A549 (cell line): ENCODE data around the gene CCND2.

Experiments
- BHLHE40 ChIP-seq: IDR thresholded peaks from 2 replicates; pipeline ENCODE4 v1.6.1; 2012; ENCODE audit warnings: low read depth, low read length, inconsistent platforms
- CBX2 ChIP-seq: fragments of 200-600 bp; sonication (generic); IDR thresholded peaks from 2 replicates; pipeline ENCODE4 v1.6.1; 2016; ENCODE audit warnings: low read depth, mild to moderate bottlenecking, borderline replicate concordance
- CBX8 ChIP-seq: fragments of 200-600 bp; sonication (generic); IDR thresholded peaks from 2 replicates; pipeline ENCODE4 v1.6.1; 2016
- CEBPB ChIP-seq, 2 experiments: fragments of >200 bp in 1 of 2; sonication (Bioruptor Twin) in 1 of 2; formaldehyde crosslinking in 1 of 2; IDR thresholded peaks; 2 replicates each; pipeline ENCODE4 v1.6.1; 2012 to 2016
- CHD4 ChIP-seq: fragments of 200-600 bp; sonication (generic); IDR thresholded peaks from 2 replicates; pipeline ENCODE4 v1.6.1; 2016; ENCODE audit warnings: antibody characterized with exemption, mild to moderate bottlenecking, borderline replicate concordance
- EP300 ChIP-seq, 2 experiments: fragments of >200 bp; sonication (Bioruptor Twin); formaldehyde crosslinking; IDR thresholded peaks; 2 replicates in 1 of 2; 3 replicates in 1 of 2; pipeline ENCODE4 v1.6.1; 2016 to 2017
- KDM1A ChIP-seq: fragments of 200-600 bp; sonication (generic); IDR thresholded peaks from 2 replicates; pipeline ENCODE4 v1.6.1; 2016; ENCODE audit warnings: low read depth, mild to moderate bottlenecking
- POLR2A ChIP-seq: IDR thresholded peaks from 2 replicates; pipeline ENCODE4 v1.6.1; 2012; ENCODE audit warnings: mild to moderate bottlenecking, low read length
- RAD21 ChIP-seq, 2 experiments: fragments of >200 bp in 1 of 2; sonication (Bioruptor Twin) in 1 of 2; formaldehyde crosslinking in 1 of 2; IDR thresholded peaks in 1 of 2; conservative IDR thresholded peaks in 1 of 2; 2 replicates in 1 of 2; 3 replicates in 1 of 2; pipeline ENCODE4 v1.6.1; 2012 to 2018; ENCODE audit warnings: inconsistent platforms in 1 of 2
- TF ChIP-seq, protein P1 (sequence below): fragments of >200 bp; sonication (Bioruptor Twin); formaldehyde crosslinking; IDR thresholded peaks from 3 replicates; pipeline ENCODE4 v1.5.1; 2016
- TF ChIP-seq, protein P2 (sequence below): fragments of 200-600 bp; sonication (generic); IDR thresholded peaks from 2 replicates; pipeline ENCODE4 v1.6.1; 2016; ENCODE audit warnings: antibody characterized with exemption, mild to moderate bottlenecking, moderate library complexity
- TF ChIP-seq, protein P3 (sequence below): fragments of 450-650 bp; IDR thresholded peaks from 2 replicates; pipeline ENCODE4 v1.6.1; 2014; ENCODE audit warnings: antibody characterized with exemption

DNA sequence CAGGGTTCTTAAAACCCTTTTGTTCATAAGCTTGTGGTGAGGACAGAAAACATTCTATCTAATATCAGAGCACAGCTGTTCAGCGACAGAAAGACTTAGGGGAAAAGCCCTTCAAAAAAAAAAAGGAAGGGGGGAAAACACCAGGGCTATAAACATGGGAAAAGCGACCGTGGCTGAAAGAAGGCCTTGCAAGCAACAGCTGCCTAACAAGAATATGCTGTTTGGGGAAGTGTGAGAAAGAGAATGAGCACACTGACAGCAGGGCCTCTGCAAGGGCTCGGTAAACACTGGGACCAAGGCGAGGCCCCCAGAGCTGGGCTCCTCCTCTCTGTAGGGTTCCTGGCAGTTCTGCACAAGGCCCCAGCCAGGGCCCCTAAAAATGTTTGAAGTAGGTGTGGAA is 27.4 kb upstream of the CCND2 start:
- TF ChIP-seq, protein P1, sequence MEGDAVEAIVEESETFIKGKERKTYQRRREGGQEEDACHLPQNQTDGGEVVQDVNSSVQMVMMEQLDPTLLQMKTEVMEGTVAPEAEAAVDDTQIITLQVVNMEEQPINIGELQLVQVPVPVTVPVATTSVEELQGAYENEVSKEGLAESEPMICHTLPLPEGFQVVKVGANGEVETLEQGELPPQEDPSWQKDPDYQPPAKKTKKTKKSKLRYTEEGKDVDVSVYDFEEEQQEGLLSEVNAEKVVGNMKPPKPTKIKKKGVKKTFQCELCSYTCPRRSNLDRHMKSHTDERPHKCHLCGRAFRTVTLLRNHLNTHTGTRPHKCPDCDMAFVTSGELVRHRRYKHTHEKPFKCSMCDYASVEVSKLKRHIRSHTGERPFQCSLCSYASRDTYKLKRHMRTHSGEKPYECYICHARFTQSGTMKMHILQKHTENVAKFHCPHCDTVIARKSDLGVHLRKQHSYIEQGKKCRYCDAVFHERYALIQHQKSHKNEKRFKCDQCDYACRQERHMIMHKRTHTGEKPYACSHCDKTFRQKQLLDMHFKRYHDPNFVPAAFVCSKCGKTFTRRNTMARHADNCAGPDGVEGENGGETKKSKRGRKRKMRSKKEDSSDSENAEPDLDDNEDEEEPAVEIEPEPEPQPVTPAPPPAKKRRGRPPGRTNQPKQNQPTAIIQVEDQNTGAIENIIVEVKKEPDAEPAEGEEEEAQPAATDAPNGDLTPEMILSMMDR: no peak
- no peak for TF ChIP-seq RAD21 (conservative IDR thresholded peaks at IDR 0.05 in 1 of 2, IDR thresholded peaks at IDR 0.05 in 1 of 2)
- no peak for TF ChIP-seq CHD4
- TF ChIP-seq, protein P2, sequence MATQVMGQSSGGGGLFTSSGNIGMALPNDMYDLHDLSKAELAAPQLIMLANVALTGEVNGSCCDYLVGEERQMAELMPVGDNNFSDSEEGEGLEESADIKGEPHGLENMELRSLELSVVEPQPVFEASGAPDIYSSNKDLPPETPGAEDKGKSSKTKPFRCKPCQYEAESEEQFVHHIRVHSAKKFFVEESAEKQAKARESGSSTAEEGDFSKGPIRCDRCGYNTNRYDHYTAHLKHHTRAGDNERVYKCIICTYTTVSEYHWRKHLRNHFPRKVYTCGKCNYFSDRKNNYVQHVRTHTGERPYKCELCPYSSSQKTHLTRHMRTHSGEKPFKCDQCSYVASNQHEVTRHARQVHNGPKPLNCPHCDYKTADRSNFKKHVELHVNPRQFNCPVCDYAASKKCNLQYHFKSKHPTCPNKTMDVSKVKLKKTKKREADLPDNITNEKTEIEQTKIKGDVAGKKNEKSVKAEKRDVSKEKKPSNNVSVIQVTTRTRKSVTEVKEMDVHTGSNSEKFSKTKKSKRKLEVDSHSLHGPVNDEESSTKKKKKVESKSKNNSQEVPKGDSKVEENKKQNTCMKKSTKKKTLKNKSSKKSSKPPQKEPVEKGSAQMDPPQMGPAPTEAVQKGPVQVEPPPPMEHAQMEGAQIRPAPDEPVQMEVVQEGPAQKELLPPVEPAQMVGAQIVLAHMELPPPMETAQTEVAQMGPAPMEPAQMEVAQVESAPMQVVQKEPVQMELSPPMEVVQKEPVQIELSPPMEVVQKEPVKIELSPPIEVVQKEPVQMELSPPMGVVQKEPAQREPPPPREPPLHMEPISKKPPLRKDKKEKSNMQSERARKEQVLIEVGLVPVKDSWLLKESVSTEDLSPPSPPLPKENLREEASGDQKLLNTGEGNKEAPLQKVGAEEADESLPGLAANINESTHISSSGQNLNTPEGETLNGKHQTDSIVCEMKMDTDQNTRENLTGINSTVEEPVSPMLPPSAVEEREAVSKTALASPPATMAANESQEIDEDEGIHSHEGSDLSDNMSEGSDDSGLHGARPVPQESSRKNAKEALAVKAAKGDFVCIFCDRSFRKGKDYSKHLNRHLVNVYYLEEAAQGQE: no peak
- TF ChIP-seq POLR2A: no peak
- TF ChIP-seq EP300 (IDR thresholded peaks at IDR 0.05): no peak
- TF ChIP-seq CEBPB (IDR thresholded peaks at IDR 0.05): no peak
- TF ChIP-seq CBX2: no peak
- TF ChIP-seq, protein P3, sequence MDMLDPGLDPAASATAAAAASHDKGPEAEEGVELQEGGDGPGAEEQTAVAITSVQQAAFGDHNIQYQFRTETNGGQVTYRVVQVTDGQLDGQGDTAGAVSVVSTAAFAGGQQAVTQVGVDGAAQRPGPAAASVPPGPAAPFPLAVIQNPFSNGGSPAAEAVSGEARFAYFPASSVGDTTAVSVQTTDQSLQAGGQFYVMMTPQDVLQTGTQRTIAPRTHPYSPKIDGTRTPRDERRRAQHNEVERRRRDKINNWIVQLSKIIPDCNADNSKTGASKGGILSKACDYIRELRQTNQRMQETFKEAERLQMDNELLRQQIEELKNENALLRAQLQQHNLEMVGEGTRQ: no peak
- no peak for TF ChIP-seq CBX8
- TF ChIP-seq BHLHE40: no peak
- TF ChIP-seq KDM1A: no peak
